HG03039 (cell line): ENCODE data around the gene NAA30.
A peak's percentile ranks its signal among the peaks of the same experiment; 100 is the strongest.
"Not testable (repeated sequence)": the region's sequence is repeated elsewhere in the genome, so short reads cannot be mapped to it uniquely, and the experiment has no call there.

ENCODE experiments used
- ATAC-seq: cut with Tn5 transposase; IDR thresholded peaks from one replicate; pipeline ENCODE4 v1.9.1; 2021; ENCODE audit warnings: mild to moderate bottlenecking, moderate library complexity; ENCODE audit not compliant: unreplicated experiment

The NAA30 gene

DNA sequence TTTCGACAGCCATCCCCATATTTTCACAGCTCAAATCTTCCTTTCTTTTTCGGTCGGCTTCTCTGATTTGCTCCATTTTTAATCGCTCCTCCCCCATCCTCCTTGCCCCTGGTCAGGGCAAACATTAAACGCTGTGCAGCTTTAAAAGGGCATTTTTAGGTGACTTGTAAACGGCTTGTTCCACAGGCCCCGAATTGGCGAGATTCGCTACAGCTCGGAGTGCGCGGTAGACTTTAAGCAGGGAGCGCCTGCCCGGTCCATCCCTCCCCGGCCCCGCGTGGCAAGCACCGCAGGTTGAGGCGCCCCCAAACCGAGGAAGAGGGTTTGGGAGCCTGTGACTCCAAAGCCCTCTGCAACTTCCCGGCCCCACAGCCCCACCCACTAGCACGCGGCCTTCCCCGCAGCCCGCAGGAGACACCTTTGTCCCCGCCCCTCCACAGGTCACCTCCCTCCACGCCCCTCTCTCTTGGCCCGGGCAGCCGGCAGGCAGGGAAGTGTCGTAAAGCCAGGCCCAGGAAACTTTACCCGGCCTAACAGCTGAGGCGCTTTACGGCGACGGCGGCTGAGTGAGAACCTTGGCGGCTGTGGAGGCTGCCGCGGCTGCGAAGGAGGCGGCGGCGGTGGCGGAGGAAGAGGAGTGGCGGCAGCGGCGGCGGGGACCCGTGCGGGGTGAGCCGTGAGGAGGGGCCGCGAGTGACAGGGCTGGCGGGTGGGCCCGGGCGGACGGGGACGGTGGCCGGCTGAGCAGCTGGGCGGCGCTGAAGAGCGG, at the start of gene NAA30:
NAA30 (plus strand) TSS at position 550 of the 769 bp plus-strand sequence. CDS start 372 bp downstream, outside the sequence.
- ATAC-seq: peak; percentile 87

DNA sequence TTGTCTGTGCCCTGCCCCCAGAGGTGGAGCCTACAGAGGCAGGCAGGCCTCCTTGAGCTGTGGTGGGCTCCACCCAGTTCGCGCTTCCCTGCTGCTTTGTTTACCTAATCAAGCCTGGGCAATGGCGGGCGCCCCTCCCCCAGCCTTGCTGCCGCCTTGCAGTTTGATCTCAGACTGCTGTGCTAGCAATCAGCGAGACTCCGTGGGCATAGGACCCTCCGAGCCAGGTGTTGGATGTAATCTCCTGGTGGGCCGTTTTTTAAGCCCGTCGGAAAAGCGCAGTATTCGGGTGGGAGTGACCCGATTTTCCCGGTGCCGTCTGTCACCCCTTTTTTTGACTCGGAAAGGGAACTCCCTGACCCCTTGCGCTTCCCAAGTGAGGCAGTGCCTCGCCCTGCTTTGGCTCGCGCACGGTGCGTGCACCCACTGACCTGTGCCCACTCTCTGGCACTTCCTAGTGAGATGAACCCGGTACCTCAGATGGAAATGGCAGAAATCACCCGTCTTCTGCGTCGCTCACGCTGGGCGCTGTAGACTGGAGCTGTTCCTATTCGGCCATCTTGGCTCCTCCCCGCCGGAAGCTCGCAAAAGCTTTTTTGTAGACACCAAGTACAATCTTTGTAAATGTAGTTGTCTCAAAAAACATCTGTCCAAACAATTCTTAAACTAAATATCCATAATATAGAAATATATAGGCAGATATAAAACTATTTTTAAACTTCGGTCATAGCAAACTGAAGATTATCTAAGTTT, 46.7 kb upstream of the NAA30 start:
- ATAC-seq: not testable (repeated sequence)

DNA sequence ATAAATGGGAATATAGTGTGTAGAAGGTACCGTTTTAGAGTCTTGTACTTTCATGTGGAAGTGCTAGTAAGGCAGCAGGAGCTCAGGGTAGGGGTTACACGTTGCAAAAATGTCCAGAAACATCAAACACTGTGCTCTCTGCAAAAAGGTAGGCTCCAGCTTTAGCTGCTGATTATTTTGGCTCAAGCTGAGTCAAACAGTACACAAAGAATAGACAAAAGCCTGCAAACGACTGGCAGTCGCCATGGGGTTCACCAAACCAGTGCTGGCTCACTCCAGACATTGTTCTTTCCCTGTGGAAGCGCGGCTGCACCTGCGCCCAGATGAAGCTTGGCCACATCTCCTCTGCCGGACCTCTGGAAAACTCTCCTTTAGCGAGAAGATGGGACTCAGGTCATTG, 45.3 kb upstream of the NAA30 start:
- no peak for ATAC-seq

DNA sequence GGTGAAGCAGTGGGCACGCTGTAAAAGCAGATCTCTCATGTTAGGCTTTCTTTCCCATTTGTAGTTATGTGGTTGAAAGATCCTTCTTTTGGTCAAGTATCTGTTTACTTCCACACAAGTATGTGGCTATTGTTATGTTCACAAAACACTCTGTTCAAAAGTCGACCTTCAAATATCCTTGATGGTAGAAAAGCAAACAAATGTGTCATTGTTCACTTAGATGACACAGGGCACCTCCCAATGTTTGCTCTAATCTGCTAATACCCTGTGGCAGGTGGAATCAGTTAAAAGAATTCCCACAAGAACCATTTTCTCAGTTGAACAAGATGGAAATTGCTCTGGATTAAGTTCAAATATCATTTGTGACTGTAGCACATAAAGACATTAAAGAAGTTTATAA, 43.6 kb upstream of the NAA30 start:
- ATAC-seq: no peak

DNA sequence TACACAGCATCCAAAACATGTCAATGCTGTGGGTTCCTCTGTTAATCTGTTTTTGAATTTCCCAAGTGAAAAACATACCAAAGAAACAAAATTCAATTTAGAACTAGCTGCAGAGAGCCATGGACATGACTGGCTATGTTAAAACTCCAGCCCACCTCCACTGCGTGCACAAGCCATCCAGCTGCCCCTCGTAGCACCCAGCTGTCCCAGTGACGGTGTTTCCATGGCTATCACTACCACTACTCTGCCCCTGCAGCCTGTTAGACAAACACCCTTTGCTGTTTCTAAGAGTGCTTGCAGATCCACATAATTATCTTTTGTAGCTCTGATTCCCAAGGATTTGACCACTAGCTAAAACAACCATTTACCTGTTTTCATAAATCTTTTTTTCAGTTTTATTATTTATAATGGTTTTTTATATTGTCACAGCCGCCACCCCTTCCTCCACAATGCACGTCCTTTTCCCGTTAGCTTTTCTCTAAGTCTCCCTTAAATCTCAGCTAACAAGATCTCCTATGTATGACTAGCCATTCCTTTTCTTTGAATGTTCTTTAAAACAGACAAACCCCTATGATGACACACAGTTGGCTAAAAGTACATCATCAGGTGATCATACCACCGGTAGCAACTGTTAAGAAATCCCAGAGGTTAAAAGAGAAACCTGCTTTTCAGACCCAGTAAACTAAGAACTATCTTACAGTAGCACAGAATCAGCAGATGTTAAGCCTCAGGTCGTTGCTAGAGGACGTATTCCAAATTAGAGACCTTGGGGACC, 37.8 kb upstream of the NAA30 start:
- ATAC-seq: no peak

DNA sequence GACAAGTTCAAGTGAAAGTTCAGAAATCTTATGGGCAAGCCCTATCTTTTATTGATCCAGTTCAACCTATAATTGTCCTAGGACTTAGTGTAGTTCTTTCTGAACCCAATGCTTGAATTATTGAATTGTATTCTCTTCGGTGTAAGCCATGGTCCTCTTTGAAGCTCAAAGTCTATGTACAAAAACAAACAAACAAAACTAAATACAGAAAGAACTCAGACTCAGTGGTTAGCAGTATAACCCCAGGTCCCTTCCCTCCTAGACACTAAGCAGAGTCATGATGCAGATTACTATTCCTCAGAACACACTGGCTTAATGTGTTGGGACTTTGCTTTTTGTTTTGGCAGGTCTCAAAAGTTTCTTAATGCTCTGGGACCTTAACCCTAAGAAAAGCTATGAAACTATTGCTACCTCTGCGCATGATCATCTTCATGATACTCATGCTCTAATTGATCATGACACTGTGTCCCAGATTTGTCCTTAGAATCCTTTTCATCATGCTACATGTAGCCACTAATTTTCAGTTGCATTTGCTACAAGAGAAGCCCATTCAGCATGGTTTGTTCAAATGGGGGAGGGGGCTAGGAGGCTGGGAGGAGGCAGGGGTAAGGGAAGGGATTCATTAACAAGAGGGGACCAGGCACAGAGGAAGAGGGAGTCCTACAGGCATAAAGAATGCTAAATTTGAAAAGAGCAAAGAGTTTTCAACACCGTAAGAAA, 35.1 kb upstream of the NAA30 start:
- no peak for ATAC-seq

DNA sequence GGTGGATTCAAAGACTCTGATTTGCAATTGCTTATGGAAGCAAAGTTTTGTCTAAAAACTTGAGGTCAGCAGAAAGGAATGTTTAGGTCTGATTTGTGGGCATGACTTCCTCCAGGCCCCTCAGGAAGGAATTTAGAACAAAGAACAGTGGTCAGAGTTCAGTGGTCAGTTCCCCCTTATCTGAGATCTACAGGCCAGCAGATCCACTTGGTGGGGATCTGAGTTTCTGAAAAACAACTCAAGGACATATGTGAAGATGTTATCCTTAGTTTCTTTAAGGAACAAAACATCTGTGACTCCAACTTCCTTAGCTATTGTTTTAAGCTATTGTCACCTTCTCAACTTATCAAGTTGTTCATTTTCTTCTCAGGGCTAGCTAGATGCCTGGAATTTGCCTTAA, 28.0 kb upstream of the NAA30 start:
- ATAC-seq: no peak

DNA sequence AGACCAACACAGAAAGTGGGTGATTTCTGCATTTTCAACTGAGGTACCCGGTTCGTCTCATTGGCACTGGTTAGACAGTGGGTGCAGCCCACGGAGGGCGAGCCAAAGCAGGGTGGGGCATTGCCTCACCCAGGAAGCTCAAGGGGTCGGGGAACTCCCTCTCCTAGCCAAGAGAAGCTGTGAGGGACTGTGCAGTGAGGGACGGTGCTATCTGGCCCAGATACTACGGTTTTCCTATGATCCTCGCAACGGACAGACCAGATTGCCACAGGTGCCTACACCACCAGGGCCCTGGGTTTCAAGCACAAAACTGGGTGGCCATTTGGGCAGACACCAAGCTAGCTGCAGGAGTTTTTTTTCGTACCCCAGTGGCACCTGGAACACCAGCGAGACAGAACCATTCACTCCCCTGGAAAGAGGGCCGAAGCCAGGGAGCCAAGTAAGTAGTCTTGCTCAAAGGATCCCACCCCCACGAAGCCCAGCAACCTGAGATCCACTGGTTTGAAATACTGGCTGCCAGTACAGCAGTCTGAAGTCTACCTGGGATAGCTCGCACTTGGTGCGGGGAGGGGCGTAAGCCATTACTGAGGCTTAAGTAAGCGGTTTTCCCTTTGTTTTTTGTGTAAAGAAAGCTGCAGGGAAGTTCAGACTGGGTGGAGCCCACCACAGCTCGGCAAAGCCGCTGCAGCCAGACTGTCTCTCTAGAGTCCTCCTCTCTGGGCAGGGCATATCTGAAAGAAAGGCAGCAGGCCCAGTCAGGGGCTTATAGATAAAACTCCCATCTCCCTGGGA, 25.5 kb upstream of the NAA30 start:
- ATAC-seq: no peak

DNA sequence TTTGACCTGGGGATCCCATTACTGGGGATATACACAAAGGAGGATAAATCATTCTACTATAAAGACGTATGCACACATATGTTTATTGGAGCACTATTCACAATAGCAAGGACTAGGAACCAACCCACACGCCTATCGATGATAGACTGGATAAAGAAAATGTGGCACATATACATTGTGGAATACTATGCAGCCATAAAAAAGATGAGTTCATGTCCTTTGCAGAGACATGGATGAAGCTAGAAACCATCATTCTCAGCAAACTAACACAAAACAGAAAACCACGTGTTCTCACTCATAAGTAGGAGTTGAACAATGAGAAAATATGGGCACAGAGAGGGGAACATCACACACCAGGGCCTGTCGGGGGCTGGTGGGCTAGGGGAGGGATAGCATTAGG, 20.2 kb upstream of the NAA30 start:
- not testable (repeated sequence) for ATAC-seq

DNA sequence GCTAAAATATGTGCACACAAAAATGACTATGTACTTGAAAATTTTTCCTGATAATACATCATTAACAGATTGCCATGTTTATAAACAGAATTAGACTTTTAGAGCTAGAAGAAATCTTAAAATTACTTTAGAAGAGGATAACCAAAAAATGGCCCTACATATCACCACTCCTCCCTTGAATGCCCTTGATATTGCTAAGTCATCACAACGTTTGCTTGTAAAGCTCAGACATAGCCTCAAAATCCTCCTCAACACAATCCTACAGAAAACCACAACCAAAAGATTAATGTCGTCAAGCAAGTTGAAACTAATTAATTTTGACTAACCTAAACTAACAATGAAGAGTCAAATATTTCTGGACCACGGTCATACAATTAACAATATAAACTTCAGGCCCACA, 19.4 kb upstream of the NAA30 start:
- ATAC-seq: no peak

DNA sequence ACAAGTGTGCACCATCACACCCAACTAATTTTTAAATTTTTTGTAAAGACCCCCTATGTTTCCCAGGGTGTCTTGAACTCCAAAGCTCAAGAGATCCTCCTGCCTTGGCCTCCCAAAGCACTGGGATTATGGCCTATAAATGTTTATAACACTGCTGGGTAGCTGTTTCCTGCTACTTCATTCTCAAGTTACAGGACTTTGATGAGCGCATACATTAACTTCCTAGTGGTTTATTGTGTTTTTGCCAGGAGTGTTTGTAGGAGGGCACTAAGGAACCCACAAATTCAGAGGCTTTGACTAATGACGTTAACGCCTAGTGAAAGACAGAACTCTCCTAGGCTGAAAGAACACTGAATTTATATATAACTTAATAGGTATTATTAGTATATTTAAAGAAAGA, 15.2 kb upstream of the NAA30 start:
- no peak for ATAC-seq

DNA sequence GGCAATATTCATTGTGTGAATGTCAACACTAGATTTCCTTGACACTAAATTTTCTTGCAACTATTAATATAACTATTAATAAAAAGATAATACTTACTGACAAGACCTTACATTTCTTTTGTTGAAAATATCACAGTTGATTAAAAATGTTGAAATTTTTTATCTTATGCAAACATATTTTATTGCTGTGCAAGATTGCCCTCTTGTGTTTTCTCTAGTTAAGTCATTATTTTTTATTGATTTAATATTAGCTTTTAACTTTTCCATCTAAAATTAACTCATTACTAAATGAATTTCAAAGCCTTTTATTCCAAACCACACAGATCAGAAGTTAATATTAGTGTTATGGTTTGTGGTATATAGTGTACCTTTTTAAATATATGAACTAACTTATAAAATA, 11.7 kb upstream of the NAA30 start:
- ATAC-seq: no peak

DNA sequence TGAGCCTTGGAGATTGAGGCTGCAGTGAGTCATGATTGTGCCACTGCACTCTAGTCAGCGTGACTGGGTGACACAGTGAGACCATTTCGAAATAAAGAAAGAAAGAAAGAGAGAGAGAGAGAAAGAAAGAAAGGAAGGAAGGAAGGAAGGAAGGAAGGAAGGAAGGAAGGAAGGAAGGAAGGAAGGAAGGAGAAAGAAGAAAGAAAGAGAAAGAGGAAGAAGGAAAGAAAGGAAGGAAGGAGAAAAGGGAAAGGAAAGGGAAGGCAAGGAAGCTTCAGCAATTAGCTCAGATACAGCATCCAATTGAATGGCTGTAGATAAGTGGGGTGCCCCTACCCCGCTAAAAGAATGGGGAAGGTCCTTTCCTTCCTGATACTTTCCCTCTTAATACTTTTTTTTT, 9.5 kb upstream of the NAA30 start:
- no peak for ATAC-seq

DNA sequence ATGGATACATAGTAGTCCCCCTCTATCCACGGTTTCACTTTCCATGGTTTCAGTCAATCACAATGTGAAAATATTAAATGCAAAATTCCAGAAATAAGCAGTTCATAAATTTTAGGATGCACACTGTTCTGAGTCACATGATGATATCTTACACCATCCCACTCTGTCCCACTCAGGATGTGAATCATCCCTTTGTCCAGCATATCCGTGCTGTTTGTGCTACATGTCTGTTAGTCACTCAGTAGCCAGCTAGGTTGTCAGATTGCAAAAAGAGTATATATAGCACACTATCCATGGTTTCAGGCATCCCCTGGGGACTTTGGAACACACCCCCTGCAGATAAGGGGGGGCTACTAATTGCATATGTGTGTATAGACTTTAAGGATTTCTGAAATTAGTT, 8.1 kb upstream of the NAA30 start:
- no peak for ATAC-seq

DNA sequence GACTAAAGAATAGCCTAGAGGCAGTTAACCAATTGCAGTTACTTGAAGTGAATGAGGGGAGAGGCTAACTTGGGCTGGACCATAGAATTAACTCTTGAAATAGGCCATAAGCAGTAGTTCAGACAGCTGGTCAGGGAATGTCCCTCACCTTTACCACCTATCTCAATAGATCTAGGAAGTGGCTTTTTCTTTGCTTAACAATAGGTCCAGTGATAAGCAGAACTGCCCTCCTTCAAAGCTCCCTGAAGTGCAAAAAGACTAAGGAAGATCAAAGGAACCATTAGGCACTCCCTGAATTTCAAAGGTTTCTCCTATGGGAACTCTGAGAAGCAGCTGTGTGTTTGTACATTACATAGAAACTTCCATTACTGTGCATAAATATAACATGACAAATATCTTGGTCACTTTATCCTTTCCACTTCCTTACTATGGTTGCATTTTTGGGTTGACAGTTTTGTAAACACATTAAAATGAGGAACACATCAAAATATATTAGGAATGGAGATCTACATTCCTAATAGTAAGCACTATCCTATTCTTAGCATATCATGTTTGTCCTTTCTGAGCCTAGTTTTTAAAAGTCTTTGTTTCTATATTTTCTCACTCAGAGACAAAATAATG, 7.2 kb upstream of the NAA30 start:
- no peak for ATAC-seq

DNA sequence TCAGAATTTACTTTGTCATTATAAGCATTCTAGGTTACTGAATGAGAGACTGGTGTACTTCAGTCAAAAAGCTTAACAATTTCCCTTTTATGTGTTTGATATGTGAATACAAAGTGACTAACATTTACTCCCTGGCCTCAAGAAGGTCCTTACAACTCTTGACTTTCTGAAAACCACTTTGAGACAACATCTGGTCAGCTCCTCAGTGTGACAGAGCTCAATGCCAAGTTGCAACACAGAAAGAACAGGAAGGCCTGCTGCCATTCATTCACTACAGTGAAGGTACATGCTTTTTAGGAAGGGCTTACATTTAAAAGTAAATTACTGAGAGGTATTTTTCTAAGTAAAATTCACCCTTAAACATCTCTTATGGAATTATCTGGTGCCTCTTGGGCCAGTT, 2.3 kb upstream of the NAA30 start:
- ATAC-seq: no peak

DNA sequence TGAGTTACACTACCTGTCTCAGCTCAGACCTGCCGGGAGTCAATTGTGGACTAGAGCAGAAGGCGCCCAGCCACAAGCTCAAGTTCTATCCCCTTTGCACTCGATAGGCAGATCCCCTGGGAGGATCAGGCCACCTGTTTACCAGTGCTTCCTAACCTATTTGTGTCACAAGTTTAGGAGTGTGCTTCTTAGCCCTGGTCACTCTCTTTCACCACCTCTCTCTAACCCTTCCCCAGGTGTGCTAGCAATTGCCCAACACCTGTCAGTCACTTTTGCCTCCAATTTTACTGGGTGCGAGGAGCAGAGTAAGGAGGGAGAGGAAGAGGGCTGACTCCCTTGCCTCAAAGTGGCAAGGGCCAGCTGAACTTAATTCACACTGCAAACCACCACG, 745 bp upstream of the NAA30 start:
- no peak for ATAC-seq

DNA sequence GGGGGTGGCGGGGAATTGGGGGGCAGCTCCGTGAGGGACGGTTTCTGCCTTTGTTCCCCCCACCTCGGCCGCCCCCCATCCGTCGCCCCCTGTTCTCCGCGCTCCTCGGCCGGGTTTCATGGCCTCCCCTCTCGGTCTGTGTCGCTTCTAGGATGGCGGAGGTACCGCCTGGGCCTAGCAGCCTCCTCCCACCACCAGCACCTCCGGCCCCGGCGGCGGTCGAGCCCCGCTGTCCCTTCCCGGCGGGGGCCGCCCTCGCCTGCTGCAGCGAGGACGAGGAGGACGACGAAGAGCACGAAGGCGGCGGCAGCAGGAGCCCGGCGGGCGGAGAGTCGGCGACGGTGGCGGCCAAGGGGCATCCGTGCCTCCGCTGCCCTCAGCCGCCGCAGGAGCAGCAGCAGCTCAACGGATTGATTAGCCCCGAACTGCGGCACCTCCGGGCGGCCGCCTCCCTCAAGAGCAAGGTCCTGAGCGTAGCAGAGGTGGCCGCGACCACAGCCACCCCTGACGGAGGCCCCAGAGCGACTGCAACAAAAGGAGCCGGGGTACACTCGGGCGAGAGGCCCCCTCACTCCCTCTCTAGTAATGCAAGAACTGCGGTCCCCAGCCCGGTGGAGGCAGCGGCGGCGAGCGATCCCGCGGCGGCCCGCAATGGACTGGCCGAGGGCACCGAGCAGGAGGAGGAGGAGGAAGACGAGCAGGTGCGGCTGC, 575 bp downstream of the NAA30 start:
- ATAC-seq: peak; percentile 33

DNA sequence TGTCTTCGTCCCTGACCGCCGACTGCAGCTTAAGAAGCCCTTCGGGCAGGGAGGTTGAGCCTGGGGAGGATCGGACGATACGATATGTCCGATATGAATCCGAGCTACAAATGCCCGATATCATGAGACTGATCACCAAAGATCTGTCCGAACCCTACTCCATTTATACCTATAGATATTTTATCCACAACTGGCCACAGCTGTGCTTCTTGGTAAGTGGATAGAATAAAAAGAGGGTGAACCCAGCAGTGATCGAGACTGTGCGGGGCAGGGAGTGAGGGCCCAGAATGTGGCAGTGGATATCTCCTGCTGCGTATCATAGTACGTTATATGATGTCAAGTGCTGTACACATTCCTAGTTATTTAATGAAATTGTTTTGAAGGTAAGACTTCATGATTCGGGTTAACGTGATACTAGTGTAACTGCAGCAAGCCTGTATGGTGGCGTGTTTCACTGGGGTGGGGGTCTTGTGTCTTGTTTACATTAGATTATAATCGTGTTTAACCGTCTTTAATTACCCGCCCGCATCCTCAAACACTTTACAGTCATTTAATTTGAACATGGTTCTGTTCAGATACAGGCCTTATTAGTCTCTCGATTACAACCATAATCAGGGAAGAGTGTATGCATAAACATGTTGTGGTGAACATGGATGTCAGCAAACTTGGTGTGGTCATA, 1.3 kb downstream of the NAA30 start:
- no peak for ATAC-seq
